Measurements from ENCODE around the gene CHMP6.

The CHMP6 gene

GRCh38 chr17:81042606-81043005, 51.0 kb downstream of the CHMP6 start:
- DNase-seq (ENCODE audit: low read depth in 3 of 3): no peak

GRCh38 chr17:81043319-81043724, 51.7 kb downstream of the CHMP6 start:
- no peak for DNase-seq (ENCODE audit: low read depth in 3 of 3)

- no peak for DNase-seq (ENCODE audit: low read depth in 3 of 3)
These were observed 52.2 kb downstream of the CHMP6 start for GRCh38 chr17:81043725-81044427.

- no peak for DNase-seq (ENCODE audit: low read depth in 3 of 3)
These were observed 52.8 kb downstream of the CHMP6 start for GRCh38 chr17:81044428-81044763.

GRCh38 chr17:81044764-81045589, 53.3 kb downstream of the CHMP6 start:
- no peak for DNase-seq (ENCODE audit: low read depth in 3 of 3)

GRCh38 chr17:81045590-81046095, 54.0 kb downstream of the CHMP6 start:
- no peak for DNase-seq (ENCODE audit: low read depth in 3 of 3)

- no peak for DNase-seq (ENCODE audit: low read depth in 3 of 3)
These were observed 54.6 kb downstream of the CHMP6 start for GRCh38 chr17:81046132-81046769.

- no peak for DNase-seq (ENCODE audit: low read depth in 3 of 3)
These were observed 55.2 kb downstream of the CHMP6 start for GRCh38 chr17:81046770-81047359.

GRCh38 chr17:81048827-81049371, 57.3 kb downstream of the CHMP6 start:
- no peak for DNase-seq (ENCODE audit: low read depth in 3 of 3)

GRCh38 chr17:81049372-81049911, 57.8 kb downstream of the CHMP6 start:
- no peak for DNase-seq (ENCODE audit: low read depth in 3 of 3)
